HG03354 (cell line): ENCODE results near the gene GALNT9.
"Not testable (repeated sequence)": the region's sequence is repeated elsewhere in the genome, so short reads cannot be mapped to it uniquely, and the experiment has no call there.

ENCODE experiments used
- ATAC-seq: cut with Tn5 transposase; IDR thresholded peaks from one replicate; pipeline ENCODE4 v1.9.1; 2021; ENCODE audit warnings: mild to moderate bottlenecking; ENCODE audit not compliant: unreplicated experiment, poor library complexity, severe bottlenecking

GALNT9 gene

GRCh38 chr12:132317233-132317938, 12.0 kb downstream of the GALNT9 start:
- ATAC-seq = no peak

GRCh38 chr12:132316497-132317232, 12.7 kb downstream of the GALNT9 start:
- no peak for ATAC-seq

GRCh38 chr12:132315951-132316350, 13.4 kb downstream of the GALNT9 start:
- ATAC-seq = no peak

- no peak for ATAC-seq
Observed at GRCh38 chr12:132315507-132315906, 13.9 kb downstream of the GALNT9 start.

GRCh38 chr12:132314516-132315233, 14.7 kb downstream of the GALNT9 start:
- ATAC-seq = no peak

- no peak for ATAC-seq
Observed at GRCh38 chr12:132314035-132314434, 15.4 kb downstream of the GALNT9 start.

- no peak for ATAC-seq
Observed at GRCh38 chr12:132313182-132313581, 16.2 kb downstream of the GALNT9 start.

GRCh38 chr12:132312516-132312915, 16.9 kb downstream of the GALNT9 start:
- ATAC-seq = no peak

GRCh38 chr12:132311201-132311915, 18.0 kb downstream of the GALNT9 start:
- ATAC-seq = no peak

GRCh38 chr12:132310181-132311040, 19.0 kb downstream of the GALNT9 start:
- no peak for ATAC-seq

- no peak for ATAC-seq
Observed at GRCh38 chr12:132309596-132310086, 19.7 kb downstream of the GALNT9 start.

- no peak for ATAC-seq
Observed at GRCh38 chr12:132308853-132309595, 20.4 kb downstream of the GALNT9 start.

- no peak for ATAC-seq
Observed at GRCh38 chr12:132307976-132308852, 21.2 kb downstream of the GALNT9 start.

- ATAC-seq = no peak
Observed at GRCh38 chr12:132306885-132307191, 22.6 kb downstream of the GALNT9 start.

- ATAC-seq = no peak
Observed at GRCh38 chr12:132305991-132306884, 23.2 kb downstream of the GALNT9 start.

GRCh38 chr12:132305560-132305966, 23.8 kb downstream of the GALNT9 start:
- no peak for ATAC-seq

GRCh38 chr12:132304866-132305265, 24.5 kb downstream of the GALNT9 start:
- not testable (repeated sequence) for ATAC-seq
